Ascending aorta (tissue), 2 donors: Measurements from ENCODE around the gene TPCN2. TPM values are rescaled to one million over a fixed set of nuclear protein-coding genes. Genes with fewer than 3 reads are reported as not detected.
"Not testable (repeated sequence)": the region's sequence is repeated elsewhere in the genome, so short reads cannot be mapped to it uniquely, and the experiment has no call there.

Experiments
- DNase-seq, 2 donors: peaks; one replicate each; pipeline ENCODE4 v3.0.0-alpha.2; 2019; ENCODE audit warnings: low spot score in 2 of 2
- H3K27ac ChIP-seq, 2 donors: fragments of 200-600 bp; sonication (generic); one replicate each; pipeline ENCODE4 v1.5.1; 2016 to 2017; ENCODE audit warnings: mild to moderate bottlenecking in 1 of 2
- H3K27me3 ChIP-seq: fragments of 200-600 bp; sonication (generic); one replicate; pipeline ENCODE4 v1.5.1; 2017
- H3K36me3 ChIP-seq, 2 donors: fragments of 200-600 bp; sonication (generic); one replicate each; pipeline ENCODE4 v1.5.1; 2016
- H3K4me1 ChIP-seq, 2 donors: fragments of 200-600 bp; sonication (generic); one replicate each; pipeline ENCODE4 v1.5.1; 2016 to 2017; ENCODE audit warnings: mild to moderate bottlenecking in 1 of 2
- H3K4me3 ChIP-seq, 2 donors: fragments of 200-600 bp; sonication (generic); one replicate each; pipeline ENCODE4 v1.5.1; 2016 to 2017; ENCODE audit warnings: mild to moderate bottlenecking in 1 of 2
- H3K9me3 ChIP-seq, 2 donors: fragments of 200-600 bp; sonication (generic); one replicate each; pipeline ENCODE4 v1.5.1; 2016
- intact Hi-C: fragments of 100-400 bp; cut with DNase I; formaldehyde crosslinking; loops from one replicate; pipeline ENCODE4 v1.15.1; 2023
- total RNA-seq: library from RNA; depleted of rRNA; stranded (reverse); fragments of >200 nt; gene quantifications from one replicate; pipeline ENCODE4 v1.1.0, GENCODE V29; 2016
- TF ChIP-seq, protein P1 (sequence below), 3 experiments: fragments of 200-600 bp in 2 of 3; fragments of 450-650 bp in 1 of 3; sonication (generic) in 2 of 3; IDR thresholded peaks; one replicate each; pipeline ENCODE4 v1.5.1; 2016 to 2019; ENCODE audit warnings: antibody characterized with exemption in 3 of 3, mild to moderate bottlenecking in 1 of 3, moderate library complexity in 1 of 3

Gene TPCN2
- total RNA-seq, 1 donor from 2014 or later: 24.9 TPM

DNA sequence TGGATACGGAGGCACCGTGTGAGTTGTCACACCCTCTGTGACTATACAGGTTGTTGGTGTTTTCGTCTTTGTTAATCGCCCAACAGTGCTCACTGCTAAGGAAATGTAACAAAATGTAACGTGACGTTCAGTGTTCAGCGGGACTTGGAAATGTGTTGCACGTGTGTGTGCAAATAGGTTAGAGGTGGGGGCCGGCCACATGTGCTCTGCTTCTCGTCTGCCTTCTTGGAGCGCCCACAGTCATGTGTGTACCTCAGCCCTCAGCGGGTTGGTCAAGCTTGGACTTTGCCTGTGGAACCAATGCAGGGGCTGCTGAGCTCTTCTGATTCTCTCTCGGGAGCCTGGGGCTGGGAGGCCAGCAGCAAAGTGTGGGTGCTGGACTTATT is 99.6 kb downstream of the TPCN2 start:
- Histone ChIP-seq H3K27me3 (no peaks in the 10 kb centered on the region), H3K36me3 (peaks cover 6 to 33% of the 10 kb centered on the region in 2 donors), H3K4me1 (no peaks in the 10 kb centered on the region), H3K4me3 (no peak overlapping the region), H3K9me3 (peaks cover 6 to 18% of the 10 kb centered on the region in 2 donors), H3K27ac (no peak overlapping the region)
- intact Hi-C loops: no loop called here
- TF ChIP-seq, protein P1, sequence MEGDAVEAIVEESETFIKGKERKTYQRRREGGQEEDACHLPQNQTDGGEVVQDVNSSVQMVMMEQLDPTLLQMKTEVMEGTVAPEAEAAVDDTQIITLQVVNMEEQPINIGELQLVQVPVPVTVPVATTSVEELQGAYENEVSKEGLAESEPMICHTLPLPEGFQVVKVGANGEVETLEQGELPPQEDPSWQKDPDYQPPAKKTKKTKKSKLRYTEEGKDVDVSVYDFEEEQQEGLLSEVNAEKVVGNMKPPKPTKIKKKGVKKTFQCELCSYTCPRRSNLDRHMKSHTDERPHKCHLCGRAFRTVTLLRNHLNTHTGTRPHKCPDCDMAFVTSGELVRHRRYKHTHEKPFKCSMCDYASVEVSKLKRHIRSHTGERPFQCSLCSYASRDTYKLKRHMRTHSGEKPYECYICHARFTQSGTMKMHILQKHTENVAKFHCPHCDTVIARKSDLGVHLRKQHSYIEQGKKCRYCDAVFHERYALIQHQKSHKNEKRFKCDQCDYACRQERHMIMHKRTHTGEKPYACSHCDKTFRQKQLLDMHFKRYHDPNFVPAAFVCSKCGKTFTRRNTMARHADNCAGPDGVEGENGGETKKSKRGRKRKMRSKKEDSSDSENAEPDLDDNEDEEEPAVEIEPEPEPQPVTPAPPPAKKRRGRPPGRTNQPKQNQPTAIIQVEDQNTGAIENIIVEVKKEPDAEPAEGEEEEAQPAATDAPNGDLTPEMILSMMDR (IDR thresholded peaks at IDR 0.05): no peak
- no peak for DNase-seq

DNA sequence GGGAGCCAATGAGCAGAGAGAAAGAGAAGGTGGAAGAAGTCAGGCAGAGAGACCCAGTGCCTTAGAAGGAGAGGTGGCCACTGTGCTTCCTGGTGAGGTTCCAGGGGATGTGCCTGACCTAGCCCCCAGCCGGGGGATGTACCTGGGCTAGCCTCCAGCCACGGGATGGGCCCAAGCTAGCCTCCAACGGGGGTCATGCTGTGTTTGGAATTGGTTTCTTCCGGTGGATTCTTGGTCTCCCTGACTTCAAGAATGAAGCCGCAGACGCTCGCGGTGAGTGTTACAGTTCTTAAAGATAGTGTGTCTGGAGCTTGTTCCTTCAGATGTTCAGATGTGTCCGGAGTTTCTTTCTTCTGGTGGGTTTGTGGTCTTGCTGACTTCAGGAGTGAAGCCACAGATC is 100.1 kb downstream of the TPCN2 start:
- TF ChIP-seq, protein P1 (IDR thresholded peaks at IDR 0.05): no peak
- DNase-seq: no peak

DNA sequence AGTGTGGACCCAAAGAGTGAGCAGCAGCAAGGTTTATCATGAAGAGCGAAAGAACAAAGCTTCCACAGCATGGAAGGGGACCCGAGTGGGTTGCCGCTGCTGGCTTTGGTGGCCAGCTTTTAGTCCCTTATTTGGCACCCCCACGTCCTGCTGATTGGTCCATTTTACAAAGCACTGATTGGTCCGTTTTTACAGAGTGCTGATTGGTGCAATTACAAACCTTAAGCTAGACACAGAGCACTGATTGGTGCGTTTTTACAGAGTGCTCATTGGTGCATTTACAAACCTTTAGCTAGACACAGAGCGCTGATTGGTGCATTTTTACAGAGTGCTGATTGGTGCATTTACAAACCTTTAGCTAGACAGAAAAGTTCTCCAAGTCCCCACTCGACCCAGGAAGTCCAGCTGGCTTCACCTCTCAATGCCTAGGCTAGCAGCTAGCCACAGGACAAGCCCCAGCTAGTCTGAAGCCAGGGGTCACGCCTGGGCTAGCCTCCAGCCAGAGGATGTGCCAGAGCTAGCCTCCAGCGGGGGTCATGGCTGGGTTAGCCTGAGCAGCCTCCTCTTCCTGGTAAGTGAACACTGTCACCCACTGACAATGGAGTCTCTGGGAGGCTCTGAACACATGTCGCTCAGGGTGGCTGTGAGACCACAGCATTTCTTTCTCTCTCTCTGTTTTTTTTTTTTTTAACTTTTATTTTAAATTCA is 100.8 kb downstream of the TPCN2 start:
- H3K27me3 ChIP-seq, H3K4me1 ChIP-seq, H3K4me3 ChIP-seq, H3K27ac ChIP-seq, intact Hi-C loops, DNase-seq: not testable (repeated sequence)
- Histone ChIP-seq H3K9me3 (peaks cover 6 to 18% of the 10 kb centered on the region in 2 donors), H3K36me3 (peaks cover 6 to 33% of the 10 kb centered on the region in 2 donors)

More for the DNA sequence above, 100.1 kb downstream of the TPCN2 start:
- intact Hi-C loops: no loop called here
- Histone ChIP-seq H3K27ac (no peak overlapping the region), H3K9me3 (peaks cover 6 to 18% of the 10 kb centered on the region in 2 donors), H3K27me3 (no peaks in the 10 kb centered on the region), H3K4me1 (no peaks in the 10 kb centered on the region), H3K36me3 (peaks cover 6 to 33% of the 10 kb centered on the region in 2 donors), H3K4me3 (no peak overlapping the region)

DNA sequence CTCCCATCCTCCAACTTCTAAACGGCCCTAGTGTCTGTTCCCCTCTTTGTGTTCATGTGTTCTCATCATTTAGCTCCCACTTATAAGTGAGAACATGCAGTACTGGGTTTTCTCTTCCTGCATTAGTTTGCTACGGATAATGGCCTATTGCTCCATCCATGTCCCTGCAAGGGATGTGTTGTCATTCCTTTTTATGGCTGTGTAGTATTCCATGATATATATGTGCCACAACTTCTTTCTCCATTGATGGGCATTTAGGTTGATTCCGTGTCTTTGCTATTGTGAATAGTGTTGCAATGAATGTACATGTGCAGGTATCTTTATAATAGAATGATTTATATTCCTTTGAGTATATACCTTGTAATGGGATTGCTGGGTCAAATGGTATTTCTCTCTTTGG is 101.4 kb downstream of the TPCN2 start:
- Histone ChIP-seq H3K27me3 (no peaks in the 10 kb centered on the region), H3K36me3 (peaks cover 5 to 28% of the 10 kb centered on the region in 2 donors), H3K27ac (no peak overlapping the region), H3K9me3 (peaks cover 6 to 18% of the 10 kb centered on the region in 2 donors), H3K4me1 (no peaks in the 10 kb centered on the region), H3K4me3 (no peak overlapping the region)
- intact Hi-C loops: no loop called here
- TF ChIP-seq, protein P1 (IDR thresholded peaks at IDR 0.05): no peak
- DNase-seq: no peak

DNA sequence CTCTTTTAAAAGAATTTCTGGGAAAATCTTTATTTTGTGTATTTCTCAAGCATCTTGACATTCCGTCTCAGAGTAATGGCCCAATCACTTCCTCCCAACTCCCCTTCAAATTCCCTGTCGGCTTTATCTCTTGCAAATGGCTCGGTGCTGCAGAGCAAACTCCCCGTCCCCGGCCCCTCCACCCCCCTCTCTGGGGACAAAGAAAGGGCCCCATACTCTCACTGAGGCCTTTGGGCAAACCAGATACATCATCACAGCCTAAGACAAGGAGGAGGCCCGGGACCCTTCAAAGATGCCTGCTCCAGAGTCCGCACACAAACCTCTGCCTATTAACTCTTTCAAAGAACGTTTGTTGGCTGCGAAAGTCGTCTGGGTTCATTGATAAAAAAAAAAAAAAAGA is 103.1 kb downstream of the TPCN2 start:
- Histone ChIP-seq H3K27ac (no peak overlapping the region), H3K4me1 (peaks cover 0 to 2% of the 10 kb centered on the region in 2 donors), H3K36me3 (peaks cover 0 to 14% of the 10 kb centered on the region in 2 donors), H3K27me3 (no peaks in the 10 kb centered on the region), H3K9me3 (peaks cover 0 to 5% of the 10 kb centered on the region in 2 donors), H3K4me3 (no peak overlapping the region)
- no peak for DNase-seq
- TF ChIP-seq, protein P1 (IDR thresholded peaks at IDR 0.05): no peak
- intact Hi-C loops: no loop called here

DNA sequence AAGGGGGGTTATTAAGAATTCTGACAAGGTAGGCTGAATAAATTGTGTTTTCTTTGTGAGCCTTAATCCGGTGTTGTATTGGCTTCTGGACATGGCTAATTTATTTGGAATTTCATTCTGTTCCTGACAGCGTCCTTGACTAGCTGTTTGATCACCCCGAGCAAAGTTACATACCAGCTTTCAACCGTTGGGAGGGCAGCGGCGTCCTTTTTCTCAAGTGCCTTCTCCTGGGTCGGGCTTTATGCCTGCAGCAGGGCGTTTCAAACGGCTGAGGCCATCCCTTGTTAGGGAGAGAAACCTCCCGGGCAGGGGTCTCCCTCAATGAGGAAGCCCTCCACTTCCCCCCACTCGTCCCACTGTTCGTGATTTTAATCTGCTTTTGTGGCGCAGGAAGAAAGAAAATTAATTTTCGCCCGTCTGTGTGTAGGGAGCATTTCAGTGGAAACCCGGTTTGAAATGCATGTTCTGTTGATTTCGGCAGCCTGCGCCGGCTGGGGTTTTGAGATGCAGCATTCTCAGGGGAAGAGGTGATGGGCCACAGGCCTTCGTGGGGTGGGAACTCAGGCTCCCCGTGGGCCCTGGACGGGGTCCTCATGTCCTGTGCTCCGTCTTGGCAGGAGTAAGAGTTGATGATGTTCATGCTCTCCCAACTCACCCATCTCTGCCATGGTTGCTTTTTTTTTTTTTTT is 104.1 kb downstream of the TPCN2 start:
- Histone ChIP-seq H3K4me3 (no peak overlapping the region), H3K27me3 (no peaks in the 10 kb centered on the region), H3K36me3 (peaks cover 0 to 8% of the 10 kb centered on the region in 2 donors), H3K4me1 (peaks cover 3 to 8% of the 10 kb centered on the region in 2 donors), H3K9me3 (no peaks in the 10 kb centered on the region), H3K27ac (no peak overlapping the region)
- TF ChIP-seq, protein P1 (IDR thresholded peaks at IDR 0.05): no peak
- intact Hi-C loops: no loop called here
- DNase-seq: no peak
